22Rv1 (cell line): ENCODE data around the gene CERT1.

Source experiments
- H3K27ac ChIP-seq: fragments of 450-650 bp; 2 replicates; pipeline ENCODE4 v1.5.1; 2017
- CTCF ChIP-seq: fragments of 450-650 bp; IDR thresholded peaks from 2 replicates; pipeline ENCODE4 v1.5.1; 2017; ENCODE audit warnings: mild to moderate bottlenecking
- ZFX ChIP-seq: fragments of 450-650 bp; IDR thresholded peaks from 2 replicates; pipeline ENCODE4 v1.6.1; 2017; ENCODE audit warnings: antibody characterized with exemption, borderline replicate concordance

CERT1 gene

GRCh38 chr5:75472973-75473372 lies 38.5 kb downstream of the CERT1 start:
- TF ChIP-seq ZFX (no peak), CTCF (no peak)
- no peak overlapping the region for H3K27ac ChIP-seq

- no peak for TF ChIP-seq ZFX
- no peak for TF ChIP-seq CTCF
- H3K27ac ChIP-seq: no peak overlapping the region
Measured at GRCh38 chr5:75471193-75471592, 40.2 kb downstream of the CERT1 start.

- TF ChIP-seq CTCF (no peak), ZFX (no peak)
- H3K27ac ChIP-seq: no peak overlapping the region
Measured at GRCh38 chr5:75469017-75469416, 42.4 kb downstream of the CERT1 start.

GRCh38 chr5:75468593-75468992 lies 42.8 kb downstream of the CERT1 start:
- TF ChIP-seq CTCF (no peak), ZFX (no peak)
- H3K27ac ChIP-seq: no peak overlapping the region

GRCh38 chr5:75466006-75466716 lies 45.3 kb downstream of the CERT1 start:
- no peak for TF ChIP-seq CTCF
- no peak for TF ChIP-seq ZFX
- H3K27ac ChIP-seq: no peak overlapping the region

- H3K27ac ChIP-seq: no peak overlapping the region
- TF ChIP-seq ZFX (no peak), CTCF (no peak)
Measured at GRCh38 chr5:75465480-75465879, 45.9 kb downstream of the CERT1 start.

GRCh38 chr5:75463726-75464125 lies 47.7 kb downstream of the CERT1 start:
- no peak overlapping the region for H3K27ac ChIP-seq
- TF ChIP-seq CTCF: no peak
- no peak for TF ChIP-seq ZFX
